HG02938 (cell line): ENCODE data around the gene PAWR.
"Not testable (repeated sequence)": the region's sequence is repeated elsewhere in the genome, so short reads cannot be mapped to it uniquely, and the experiment has no call there.

ENCODE experiments used
- ATAC-seq: cut with Tn5 transposase; IDR thresholded peaks from one replicate; pipeline ENCODE4 v1.9.1; 2021; ENCODE audit warnings: mild to moderate bottlenecking, moderate library complexity; ENCODE audit not compliant: unreplicated experiment

PAWR gene

DNA sequence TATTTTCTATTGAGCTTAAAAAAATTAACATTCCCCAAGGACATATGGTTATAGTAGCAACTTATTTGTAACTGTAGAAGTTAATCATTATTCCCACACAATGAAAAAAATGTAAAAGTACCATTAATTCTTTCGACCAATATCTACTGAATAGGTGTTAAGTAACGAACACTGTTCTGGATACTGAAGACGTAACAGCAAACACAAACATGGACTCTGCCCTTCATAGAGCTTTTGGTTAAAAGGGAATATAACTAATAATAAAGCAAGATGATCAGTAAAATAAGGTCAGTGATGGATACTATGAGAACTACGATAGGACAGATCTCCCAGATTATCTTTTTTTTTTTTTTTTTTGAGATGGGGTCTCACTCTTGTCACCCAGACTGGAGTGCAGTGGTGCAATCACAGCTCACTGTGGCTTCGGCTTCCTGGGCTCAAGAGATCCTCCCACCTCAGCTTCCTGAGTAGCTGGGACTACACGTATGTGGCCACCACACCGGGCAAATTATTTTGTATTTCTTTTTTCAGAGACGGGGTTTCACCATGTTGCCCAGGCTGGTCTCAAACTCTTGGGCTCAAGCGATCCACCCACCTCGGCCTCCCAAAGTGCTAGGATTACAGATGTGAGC, 93.9 kb downstream of the PAWR start:
- no peak for ATAC-seq

DNA sequence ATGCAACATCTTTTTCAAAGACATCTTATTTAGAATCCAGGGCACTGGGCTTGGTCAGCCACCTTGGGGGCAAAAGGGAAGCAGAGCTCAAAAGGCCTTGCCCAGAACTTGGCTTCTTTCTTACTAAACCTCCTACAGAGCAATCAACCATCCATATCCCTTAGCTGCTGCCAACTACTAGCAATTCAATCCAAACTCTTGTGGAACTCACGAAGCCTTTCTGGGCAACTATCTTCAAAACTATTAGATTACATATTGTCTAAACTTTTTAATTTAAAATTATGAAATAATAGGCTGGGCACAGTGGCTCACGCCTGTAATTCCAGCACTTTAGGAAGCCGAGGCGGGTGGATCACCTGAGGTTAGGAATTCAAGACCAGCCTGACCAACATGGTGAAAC, 95.5 kb downstream of the PAWR start:
- no peak for ATAC-seq

DNA sequence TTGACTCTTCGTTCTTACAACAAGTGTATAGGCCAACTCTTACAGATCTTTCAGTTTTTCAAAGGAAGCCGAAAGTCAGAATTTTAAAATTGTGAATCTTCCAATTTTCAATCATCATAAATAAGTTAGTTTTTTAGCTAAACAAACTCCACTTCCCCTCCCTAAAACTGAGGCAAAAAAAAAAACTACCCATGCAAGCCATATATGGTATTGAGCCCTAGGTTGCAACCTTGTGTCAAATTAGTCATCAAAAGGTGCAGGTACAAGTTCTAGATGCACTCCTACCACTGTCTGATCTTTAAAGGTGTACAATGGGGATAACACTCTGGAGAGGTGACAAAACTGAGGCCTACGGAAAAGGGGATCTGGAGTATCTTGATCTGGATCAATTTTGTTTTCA, 97.9 kb downstream of the PAWR start:
- ATAC-seq, result no peak

DNA sequence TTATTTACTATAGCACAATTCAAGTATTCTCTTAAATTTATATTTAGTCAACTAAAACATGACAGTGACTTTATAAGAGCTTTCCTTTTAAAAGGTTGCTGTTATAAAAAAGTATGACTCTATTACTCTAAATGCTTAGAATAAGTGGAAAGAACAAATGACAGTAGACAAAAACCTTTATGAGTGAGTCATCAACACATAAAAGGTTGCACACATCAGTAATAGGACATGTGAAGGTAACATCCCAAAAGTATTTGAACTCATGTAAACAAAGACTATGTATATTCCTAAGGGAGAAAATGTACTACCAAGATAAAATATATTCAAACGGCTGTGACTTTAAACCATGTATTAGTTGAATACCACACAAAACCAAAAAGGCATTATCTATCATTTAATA, 98.8 kb downstream of the PAWR start:
- ATAC-seq, result no peak

DNA sequence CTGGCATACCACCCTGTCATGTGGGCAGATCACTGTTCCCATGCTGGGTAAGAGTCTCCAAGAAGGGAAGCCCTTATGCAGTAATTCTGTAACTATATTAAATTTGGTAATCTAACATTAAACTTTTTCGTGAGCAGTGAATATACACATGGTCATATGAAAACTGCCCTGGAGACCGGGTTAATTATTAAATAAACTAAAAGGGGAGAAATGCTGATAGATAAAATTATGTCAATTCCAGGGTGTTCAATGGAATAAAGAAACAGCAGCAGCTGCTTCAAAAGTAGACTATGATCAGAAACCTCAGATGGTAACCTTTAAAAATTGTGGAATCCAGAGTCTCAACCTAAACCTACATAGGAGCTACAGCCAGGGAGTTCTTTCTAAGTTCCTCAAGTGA, 100.0 kb downstream of the PAWR start:
- no peak for ATAC-seq

DNA sequence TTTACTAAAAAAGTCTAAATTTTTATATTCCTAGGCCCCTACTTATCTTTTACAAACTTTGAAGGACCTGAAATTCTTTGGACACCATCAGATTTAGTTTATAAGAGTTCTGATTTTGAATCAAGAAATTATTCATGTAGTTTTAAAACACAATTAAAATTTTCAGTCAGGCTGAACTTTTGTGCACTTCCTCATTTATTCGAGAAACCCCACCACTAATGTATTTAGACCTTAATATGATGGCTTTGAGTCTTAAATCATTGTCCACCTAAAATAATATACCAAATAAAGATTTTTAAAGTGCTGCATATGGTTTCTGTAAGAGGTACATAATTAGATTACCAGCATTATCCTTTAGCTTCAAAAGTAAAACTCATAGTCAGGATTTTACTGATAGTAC, 103.4 kb downstream of the PAWR start:
- no peak for ATAC-seq

DNA sequence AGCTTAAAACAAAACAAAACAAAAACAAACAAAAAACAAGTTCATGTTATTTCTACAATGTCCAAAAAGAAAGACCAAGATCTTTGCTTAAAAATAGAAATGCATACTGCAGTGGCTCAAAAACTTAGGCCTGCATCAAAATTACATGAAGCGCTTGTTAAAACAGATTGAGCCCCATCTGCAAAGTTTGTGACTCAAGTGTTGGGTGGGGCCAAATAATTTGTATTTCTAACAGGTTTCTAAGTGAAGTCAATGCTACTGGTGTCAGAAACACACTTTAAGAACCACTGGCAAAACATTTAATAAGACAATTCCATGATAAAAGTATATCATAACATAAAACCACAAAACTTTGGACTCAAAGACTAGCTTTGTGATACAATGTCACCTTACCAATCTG, 105.6 kb downstream of the PAWR start:
- no peak for ATAC-seq

DNA sequence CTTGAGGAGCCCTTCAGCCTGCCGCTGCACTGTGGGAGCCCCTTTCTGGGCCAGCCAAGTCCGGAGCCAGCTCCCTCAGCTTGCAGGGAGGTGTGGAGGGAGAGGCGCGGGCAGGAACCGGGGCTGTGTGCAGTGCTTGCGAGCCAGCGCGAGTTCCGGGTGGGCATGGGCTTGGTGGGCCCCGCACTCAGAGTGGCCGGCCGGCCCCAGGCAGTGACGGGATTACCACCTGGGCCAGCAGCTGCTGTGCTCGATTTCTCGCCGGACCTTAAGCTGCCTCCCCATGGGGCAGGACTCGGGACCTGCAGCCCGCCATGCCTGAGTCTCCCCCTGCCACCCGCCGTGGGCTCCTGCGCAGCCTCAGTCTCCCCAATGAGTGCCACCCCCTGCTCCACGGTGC, 116.9 kb downstream of the PAWR start:
- no peak for ATAC-seq

DNA sequence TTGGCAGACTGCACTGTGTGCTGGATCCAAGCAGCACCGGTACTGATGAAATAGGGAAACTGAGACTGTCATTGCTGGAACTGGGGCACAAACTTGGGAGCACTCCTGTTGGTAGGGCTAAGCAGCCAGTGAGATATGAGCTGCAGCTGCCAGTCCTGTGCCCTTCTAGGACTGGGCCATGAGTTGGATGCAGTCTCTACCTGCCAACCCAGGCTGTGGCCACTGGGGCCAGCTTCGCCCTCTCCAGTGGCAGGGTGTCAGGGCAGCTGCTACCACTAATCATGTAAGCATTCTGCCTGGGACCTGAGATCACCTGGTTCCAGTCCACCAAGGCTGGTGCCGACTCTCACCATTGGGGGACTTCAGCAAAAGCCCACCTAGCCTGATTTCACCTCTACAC, 121.1 kb downstream of the PAWR start:
- ATAC-seq, result no peak

DNA sequence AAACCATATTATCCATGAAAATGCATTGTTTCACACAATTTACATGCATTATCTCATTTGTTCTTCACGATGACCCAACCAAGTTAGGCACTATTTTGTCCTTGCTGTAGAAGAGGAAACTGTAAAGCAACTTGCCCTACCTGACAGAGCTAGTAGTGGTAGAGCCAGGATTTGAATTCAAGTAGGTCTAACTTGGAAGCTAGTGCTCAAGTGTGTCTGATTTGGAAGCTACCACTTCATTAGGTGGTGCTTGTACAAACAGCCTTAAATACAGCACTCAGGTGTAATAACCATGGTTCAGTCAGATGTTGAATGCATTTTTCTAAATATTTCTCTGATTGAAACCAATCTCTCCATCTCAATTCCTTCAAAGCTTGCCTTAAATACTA, 123.6 kb downstream of the PAWR start:
- ATAC-seq, result no peak

DNA sequence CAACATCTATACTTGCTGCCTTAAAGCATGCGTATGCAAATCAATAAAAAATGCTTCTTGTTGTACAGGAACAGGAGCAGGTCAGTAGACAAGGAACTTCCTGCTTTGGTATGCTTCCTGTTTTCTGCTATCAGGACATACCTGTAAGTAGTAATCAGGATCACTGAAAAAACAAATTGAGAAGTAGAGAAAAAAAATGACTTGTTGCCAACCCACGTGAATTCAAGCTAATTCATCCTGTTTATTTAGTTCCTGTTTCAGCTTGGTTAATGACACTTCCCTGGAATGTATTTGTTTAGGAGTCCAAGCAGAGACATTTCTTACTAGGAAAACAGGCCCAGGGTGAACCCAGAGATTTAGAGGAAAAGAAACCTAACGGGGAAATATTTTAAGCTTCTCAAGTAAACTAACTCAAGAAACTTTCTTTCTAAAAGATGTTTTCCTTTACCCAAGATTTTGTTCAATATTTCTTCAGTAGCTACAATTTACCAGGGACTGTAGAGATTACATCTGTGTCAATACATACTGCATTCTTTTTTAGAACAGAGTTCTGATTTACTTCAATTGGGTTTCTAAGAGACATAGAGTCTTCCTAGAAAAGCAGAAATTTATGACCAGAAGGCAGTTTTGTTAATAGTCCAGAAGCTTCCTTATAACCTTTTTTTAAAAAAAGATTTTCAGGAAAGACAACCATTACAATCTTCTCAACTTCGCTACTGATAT, 124.2 kb downstream of the PAWR start:
- no peak for ATAC-seq

DNA sequence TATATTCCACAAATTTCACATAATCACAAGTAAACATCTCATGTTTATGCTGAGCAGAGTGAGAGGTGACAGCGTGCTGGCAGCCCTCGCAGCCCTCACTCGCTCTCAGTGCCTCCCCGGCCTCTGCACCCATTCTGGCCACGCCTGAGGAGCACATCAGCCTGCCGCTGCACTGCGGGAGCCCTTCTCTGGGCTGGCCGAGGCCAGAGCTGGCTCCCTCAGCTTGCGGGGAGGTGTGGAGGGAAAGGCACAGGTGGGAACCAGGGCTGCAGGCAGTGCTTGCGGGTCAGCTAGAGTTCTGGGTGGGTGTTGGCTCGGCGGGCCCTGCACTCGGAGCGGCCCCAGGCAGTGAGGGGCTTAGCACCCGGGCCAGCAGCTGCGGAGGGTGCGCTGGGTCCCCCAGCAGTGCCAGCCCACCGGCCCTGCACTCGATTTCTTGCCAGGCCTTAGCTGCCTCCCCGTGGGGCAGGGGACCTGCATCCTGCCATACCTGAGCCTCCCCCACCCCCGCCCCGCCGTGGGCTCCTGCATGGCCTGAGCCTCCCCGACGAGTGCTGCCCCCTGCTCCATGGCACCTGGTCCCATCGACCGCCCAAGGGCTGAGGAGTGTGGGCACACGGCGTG, 125.9 kb downstream of the PAWR start:
- not testable (repeated sequence) for ATAC-seq

DNA sequence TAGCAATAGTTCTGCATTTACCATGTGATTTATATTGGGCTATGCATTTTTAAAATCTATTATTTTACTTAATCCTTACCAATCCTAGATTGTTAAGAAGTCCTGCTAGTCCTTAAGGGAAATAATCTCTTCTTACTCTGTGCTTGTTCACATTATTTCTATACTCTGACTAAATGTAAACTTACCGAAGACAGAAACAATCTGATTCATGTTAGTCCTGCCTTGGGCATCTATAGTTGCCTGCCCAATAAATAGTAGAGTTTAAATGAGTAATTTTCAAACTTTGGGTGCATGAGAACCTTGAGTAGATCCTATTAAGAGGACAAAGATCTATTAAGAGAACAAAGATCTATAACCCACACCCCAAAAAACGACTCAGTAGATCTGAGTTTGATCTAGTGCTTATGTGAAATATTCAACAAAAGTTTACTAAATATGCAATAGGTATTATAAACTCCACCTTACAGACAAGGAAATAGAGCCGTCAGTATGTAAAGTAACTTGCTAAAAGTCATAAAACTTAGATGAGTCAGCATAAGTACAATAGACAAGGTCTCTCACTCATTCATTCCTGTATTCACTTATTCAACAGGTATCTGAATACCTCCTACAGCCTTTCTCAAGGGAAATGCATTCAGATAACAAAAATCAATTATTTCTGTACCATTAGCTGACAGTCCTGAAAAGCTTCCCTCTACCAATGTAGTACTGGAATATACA, 127.6 kb downstream of the PAWR start:
- no peak for ATAC-seq

DNA sequence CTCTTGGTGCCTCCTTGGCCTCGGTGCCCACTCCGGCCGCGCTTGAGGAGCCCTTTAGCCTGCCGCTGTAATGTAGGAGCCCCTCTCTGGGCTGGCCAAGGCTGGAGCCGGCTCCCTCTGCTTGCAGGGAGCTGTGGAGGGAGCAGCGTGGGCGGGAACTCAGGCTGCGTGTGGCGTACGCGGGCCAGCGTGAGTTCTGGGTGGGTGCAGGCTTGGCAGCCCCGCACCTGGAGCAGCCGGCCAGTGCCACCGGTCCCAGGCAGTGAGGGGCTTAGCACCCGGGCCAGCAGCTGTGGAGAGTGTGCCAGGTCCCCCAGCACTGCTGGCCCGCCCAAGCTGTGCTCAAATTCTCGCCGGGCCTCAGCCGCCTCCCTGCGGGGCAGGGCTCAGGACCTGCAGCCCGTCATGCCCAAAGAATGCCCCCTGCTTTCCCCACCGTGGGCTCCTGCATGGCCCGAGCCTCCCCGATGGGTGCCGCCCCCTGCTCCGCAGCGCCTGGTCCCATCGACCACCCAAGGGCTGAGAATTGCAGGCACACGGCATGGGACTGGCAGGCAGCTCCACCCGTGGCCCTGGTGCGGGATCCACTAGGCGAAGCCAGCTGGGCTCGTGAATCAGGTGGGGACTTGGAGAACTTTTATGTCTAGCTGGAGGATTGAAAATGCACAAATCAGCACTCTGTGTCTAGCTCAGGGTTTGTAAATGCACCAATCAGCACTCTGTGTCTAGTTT, 129.2 kb downstream of the PAWR start:
- no peak for ATAC-seq

DNA sequence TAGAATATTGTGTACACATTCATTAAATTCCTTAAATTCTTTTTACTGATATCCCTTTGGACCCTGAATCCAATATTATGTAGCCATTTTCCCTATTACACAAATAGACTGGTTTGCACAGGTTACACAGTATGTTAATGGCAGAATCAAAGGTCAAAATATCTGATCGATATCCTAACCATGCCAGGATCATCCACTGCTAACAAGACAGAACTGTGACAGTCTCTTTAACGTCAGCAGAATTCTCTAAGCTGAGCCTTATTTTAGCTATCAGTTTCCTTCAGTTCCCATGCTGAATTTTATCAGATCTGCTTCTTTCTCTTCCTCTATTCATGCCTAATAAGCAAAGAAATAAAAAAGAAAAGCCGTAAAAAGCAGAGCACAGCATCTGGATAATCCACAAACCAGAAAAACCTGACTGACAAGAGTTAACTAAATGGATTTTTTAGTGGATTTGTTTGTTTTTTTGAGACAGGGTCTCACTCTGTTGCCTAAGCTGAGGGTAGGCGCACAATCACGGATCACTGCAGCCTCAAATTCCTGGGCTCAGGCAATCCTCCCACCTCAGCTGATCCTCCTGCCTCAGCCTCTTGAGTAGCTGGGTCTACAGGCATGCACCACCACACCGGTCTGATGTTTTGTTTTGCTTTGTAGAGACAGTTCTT, 130.4 kb downstream of the PAWR start:
- no peak for ATAC-seq

DNA sequence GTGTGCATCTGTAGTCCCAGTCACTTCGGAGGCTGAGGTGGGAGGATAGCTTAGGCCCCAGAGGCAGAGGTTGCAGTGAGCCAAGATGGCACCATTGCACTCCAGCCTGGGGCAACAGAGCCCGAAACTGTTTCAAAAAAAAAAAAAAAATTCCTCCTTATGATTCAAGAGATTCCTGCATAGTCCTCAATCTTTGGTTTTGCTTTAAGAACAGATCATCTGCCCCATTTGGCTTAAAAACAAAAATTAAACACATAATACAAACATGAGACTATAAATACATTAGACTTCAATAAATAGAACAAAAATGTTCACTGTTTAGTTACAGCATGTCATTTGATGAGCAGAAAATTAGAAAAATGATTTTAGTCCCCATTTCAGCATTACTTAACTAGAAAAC, 131.2 kb downstream of the PAWR start:
- no peak for ATAC-seq

DNA sequence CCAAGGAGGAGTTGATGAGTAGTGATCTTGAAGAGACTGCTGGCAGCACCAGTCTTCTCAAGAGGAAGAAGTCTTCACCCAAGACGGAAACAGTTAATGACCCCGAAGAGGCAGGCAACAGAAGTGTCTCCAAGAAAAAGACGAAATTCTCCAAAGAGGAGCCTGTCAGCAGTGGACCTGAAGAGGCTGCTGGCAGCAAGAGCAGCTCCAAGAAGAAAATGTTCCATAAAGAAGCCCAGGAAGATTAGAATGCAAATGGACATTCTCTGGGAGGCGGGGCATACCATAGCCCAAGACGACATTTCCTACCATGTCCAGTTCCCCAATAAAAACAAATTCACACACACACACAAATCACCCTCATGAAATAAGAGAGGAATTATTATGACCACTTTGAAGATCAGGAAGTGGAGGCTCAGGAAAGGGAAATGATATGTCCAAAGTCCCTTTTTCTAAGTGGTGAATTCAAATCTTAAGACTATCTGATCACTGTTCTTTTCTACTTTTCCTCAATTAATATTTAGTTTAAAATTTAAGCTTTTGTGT, 131.8 kb downstream of the PAWR start:
- no peak for ATAC-seq

DNA sequence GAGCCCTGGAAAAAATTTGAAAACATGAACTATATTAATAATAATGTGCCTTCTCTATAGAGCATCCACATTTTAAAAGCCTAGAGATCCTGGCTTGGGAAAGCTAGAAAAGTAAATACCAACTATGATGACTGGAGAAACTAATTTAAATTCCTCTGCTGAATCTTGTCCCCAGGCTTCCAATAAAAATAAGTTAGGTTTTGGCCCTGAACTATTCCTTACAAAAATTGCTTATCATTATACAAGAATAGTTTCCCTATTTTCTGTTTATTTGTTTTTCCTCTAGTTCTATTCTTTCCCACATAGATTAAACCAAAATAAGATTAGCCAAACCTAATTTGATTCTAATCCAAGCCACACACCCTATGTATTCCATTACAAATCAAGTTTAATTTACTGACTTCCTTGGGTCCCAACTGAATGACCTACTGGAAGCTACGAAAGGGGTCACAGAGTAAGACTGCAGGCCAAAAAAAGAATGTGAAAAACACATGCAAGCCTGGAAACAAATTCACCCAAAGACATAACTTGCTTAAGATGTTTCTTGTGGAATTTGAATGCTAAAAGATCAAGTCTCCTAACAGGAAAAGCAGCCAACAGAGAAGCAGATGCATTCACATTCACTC, 133.0 kb downstream of the PAWR start:
- no peak for ATAC-seq

DNA sequence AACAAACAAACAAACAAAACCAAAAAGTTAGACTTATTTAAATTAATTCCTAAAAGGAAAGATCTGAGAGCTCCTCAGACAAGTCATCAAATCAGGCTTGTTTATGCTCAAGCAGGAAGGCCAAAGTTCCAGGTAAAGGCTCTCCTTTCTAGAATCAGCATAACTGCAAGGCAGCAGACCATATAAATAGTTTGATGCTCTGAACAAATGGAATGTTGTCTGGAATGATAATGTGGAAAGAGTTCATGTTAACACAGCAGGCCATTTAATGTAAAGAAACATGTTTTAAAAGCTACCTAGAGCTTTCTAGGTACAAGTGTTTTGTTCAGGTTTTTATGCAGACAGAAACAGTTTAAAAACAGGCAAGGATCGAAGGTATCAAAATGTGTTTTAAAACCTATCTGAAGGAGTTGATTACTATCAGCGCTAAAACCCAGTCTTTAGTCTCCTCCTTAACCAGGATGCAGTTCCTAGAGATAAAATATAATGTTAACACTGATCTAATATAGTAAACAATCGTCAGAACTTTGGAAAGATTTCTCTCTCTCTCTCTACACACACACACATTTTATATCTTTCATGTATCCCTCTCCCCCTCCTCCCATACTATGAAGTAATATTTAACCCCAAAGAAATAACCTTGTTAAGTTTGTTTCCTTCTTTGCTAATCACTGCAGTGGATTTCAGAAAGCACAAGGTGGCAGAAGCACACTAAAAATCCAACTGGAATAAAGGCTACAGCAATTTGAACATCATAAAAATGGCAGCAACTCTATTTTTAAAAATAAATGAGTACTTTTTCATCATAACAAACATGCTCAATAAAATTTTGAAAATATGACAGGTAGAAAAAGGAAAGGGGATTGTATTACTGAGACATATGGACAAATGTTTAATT, 135.5 kb downstream of the PAWR start:
- ATAC-seq, result no peak
